Duodenal mucosa (tissue), 2 donors: ENCODE measurements around the gene IFIT3.
"Not testable (repeated sequence)": the region's sequence is repeated elsewhere in the genome, so short reads cannot be mapped to it uniquely, and the experiment has no call there.

Experiments used
- H3K27ac ChIP-seq: one replicate; pipeline ENCODE4 v1.7.0; 2013; ENCODE audit warnings: low read depth, low read length
- H3K27me3 ChIP-seq, 2 donors: one replicate each; pipeline ENCODE4 v1.7.0; 2013; ENCODE audit warnings: low read length in 2 of 2, control low read depth in 1 of 2; ENCODE audit not compliant: insufficient read depth in 2 of 2, control insufficient read depth in 1 of 2
- H3K36me3 ChIP-seq, 2 donors: one replicate each; pipeline ENCODE4 v1.7.0; 2013; ENCODE audit warnings: low read length in 2 of 2, control low read depth in 1 of 2; ENCODE audit not compliant: insufficient read depth in 2 of 2, control insufficient read depth in 1 of 2
- H3K4me1 ChIP-seq, 2 donors: one replicate each; pipeline ENCODE4 v1.7.0; 2013; ENCODE audit warnings: low read length in 2 of 2, control low read depth in 1 of 2; ENCODE audit not compliant: insufficient read depth in 2 of 2, control insufficient read depth in 1 of 2
- H3K4me3 ChIP-seq, 2 donors: one replicate each; pipeline ENCODE4 v1.7.0; 2013; ENCODE audit warnings: low read length in 2 of 2, low read depth in 1 of 2
- H3K9ac ChIP-seq, 2 donors: one replicate each; pipeline ENCODE4 v1.7.0; 2013; ENCODE audit warnings: low read length in 2 of 2, low read depth in 1 of 2
- H3K9me3 ChIP-seq, 2 donors: one replicate each; pipeline ENCODE4 v1.7.0; 2013; ENCODE audit warnings: low read length in 2 of 2, control low read depth in 1 of 2; ENCODE audit not compliant: control insufficient read depth in 1 of 2

IFIT3 gene

DNA sequence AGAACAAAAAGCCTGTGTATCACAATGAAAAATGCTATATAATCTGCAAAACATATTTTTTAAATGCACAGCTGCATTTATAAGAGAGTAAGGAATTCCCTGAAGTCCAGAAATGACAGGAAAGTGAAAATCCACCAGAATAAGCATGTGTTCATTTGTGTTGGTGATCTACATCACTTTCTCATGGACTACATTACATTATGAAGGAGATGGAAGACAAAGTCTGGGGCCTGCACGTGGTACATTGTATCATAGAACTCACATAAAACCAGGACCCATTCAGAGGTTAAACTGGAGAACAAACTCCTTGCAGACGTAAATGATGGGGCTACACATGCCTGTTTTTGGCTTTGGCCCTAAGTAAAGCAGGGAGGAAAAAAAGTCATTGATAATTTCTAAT, 16.4 kb downstream of the IFIT3 start:
- H3K9ac ChIP-seq: no peak overlapping the region
- no peak overlapping the region for H3K4me3 ChIP-seq
- H3K27me3 ChIP-seq: no peaks in the 10 kb centered on the region
- H3K9me3 ChIP-seq: no peaks in the 10 kb centered on the region
- peaks cover 28 to 41% of the 10 kb centered on the region in 2 donors for H3K4me1 ChIP-seq
- no peak overlapping the region for H3K27ac ChIP-seq
- H3K36me3 ChIP-seq: peaks cover 0 to 7% of the 10 kb centered on the region in 2 donors

DNA sequence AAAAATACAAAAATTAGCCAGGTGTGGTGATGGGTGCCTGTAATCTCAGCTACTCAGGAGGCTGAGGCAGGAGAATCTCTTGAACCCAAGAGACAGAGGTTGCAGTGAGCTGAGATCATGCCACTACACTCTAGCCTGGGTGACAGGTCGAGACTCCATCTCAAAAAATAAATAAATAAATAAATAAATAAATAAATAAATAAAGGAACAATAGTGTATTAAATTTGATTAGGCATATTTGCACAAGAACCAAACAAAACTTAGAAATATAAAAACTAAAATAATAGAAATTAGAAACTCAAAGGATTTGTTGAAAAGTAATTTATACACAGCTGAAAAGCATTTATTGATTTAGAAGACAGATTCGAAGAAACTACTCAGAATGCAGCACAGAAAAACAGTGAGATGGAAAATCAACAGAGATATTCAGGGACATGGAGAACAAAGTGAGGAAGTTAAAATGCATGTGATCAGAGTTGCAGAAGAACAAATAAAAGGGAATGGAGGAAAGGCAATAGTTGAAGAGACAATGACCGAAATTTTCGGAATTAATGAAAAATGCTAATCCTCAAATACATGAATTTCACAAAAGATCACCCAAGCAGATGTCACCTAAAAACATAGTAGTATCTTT, 17.7 kb downstream of the IFIT3 start:
- H3K27me3 ChIP-seq: no peaks in the 10 kb centered on the region

DNA sequence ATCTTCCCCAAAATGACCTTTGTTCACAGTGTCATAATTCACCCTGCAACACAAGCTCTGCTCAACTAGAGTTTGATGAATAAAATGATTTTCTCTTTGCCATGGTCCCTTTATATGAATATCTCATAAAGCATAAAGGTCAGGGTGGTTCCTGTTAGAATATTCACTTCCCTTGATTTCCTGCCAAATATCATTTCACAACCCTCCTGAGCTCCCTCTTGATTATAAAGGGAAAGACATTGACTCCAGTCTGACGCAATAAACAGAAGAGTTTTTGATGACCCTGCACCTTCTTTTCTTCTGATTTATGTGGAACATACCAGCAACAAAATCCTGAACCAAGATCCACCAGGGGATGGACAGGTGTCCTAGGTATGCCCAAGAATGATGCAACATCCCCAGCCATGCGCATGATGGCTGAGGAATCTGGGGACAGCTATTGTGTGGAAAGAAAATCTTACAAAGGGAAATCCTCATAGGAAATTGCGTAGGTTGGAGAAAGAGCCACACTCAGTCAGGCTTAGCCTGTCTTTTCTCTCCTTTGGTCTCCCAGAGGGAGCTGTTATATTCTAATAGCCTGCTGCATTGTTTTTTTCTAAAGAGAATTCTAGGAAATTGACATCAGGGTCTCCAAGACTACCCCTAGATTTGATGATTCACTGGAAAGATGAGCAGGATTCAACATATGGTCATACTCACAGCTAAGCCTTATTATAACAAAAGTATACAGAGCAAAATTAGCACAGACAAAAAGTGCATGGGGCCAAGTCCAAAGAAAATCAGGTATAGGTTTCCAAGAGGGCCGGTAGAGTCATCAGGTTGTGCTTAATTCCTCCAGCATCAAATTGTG, 18.8 kb downstream of the IFIT3 start:
- no peak overlapping the region for H3K27ac ChIP-seq
- peaks cover 31 to 36% of the 10 kb centered on the region in 2 donors for H3K4me1 ChIP-seq
- H3K4me3 ChIP-seq: no peak overlapping the region
- H3K27me3 ChIP-seq: no peaks in the 10 kb centered on the region
- H3K9me3 ChIP-seq: no peaks in the 10 kb centered on the region
- no peaks in the 10 kb centered on the region for H3K36me3 ChIP-seq
- no peak overlapping the region for H3K9ac ChIP-seq

More for the DNA sequence above, 17.7 kb downstream of the IFIT3 start:
- H3K27ac ChIP-seq: no peak overlapping the region
- no peaks in the 10 kb centered on the region for H3K9me3 ChIP-seq
- H3K4me3 ChIP-seq: no peak overlapping the region
- no peak overlapping the region for H3K9ac ChIP-seq
- H3K36me3 ChIP-seq: no peaks in the 10 kb centered on the region
- H3K4me1 ChIP-seq: peaks cover 32 to 38% of the 10 kb centered on the region in 2 donors

DNA sequence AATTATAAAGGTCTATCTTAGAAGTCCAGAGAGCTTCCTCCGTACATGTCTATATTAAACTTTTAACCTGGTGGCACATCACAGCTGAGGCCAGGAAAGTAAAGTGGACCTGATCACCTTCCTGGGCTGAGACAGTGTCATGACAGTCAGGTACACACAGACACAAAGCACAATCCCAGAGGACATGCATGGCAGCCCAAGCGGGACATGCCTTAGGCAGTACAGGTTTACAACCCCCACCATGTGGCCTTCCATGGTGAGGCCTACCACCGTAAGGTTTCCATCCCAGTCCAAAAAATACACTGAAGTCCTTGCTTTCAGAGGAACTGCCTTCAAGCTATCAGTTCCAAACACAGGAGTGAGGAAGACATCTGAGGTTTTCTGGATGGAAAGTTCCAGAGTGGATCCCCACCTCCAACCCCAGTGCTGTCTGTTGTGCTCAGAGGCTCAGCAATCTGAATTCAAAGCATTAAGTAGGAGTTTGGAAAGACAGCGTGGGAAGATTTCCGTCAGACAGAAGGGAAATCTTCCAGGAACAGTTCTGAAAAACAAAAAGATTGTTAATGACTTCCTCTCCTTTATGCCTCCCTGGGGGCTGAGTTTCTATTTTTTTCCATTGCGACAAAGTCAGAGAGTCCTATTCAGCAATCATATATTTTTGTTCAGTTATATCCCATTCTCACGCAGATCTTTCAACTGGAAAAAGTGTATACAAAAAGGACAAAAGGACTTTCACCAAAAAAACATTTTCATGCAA, 20.1 kb downstream of the IFIT3 start:
- Histone ChIP-seq H3K36me3 (no peaks in the 10 kb centered on the region), H3K9me3 (no peaks in the 10 kb centered on the region), H3K27me3 (no peaks in the 10 kb centered on the region), H3K27ac (peak overlapping the region; percentile 39), H3K4me3 (no peak overlapping the region), H3K4me1 (peaks cover 42 to 44% of the 10 kb centered on the region in 2 donors), H3K9ac (no peak overlapping the region)

DNA sequence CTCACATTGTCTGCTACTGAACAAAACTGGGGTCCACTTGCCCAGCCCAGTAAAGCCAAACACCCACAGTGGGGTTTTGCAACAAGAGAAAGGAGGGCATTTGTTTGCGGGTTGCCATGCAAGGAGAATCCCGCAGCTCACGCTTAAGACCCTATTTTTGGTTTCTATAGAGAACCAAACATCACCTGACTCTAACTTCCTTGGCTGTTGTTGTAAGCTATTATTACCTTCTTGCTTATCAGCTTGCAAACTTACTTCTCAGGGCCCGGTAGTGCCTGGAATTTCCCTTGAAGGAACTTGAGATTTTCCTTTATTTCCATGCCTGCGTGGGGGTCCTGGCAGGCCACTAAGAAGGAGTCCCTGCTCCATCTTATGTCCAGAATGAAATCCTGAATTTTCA, 20.7 kb downstream of the IFIT3 start:
- Histone ChIP-seq H3K27ac (no peak overlapping the region), H3K9ac (no peak overlapping the region), H3K36me3 (no peaks in the 10 kb centered on the region), H3K9me3 (no peaks in the 10 kb centered on the region), H3K4me1 (peaks cover 42 to 44% of the 10 kb centered on the region in 2 donors), H3K4me3 (no peak overlapping the region), H3K27me3 (no peaks in the 10 kb centered on the region)

DNA sequence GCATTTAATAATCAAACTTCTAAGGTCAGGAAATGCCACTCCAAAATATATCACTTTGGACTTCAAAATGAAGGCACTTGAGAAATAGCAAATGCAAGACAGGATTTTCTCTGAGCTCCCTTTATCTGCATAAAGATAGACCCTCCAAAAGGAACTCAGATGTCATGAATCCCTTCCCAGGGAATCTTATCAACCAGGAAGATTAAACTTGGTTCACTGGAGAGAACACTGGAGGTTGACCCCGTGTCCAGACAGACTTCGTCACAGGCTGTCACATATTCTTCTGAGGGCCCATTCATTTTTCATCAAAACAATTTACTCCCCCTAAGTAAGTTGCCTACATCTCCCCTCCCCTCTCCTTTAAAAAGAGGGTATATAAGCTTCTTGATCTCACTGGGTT, 21.2 kb downstream of the IFIT3 start:
- H3K27ac ChIP-seq: no peak overlapping the region
- H3K4me1 ChIP-seq: peaks cover 42 to 44% of the 10 kb centered on the region in 2 donors
- no peaks in the 10 kb centered on the region for H3K36me3 ChIP-seq

DNA sequence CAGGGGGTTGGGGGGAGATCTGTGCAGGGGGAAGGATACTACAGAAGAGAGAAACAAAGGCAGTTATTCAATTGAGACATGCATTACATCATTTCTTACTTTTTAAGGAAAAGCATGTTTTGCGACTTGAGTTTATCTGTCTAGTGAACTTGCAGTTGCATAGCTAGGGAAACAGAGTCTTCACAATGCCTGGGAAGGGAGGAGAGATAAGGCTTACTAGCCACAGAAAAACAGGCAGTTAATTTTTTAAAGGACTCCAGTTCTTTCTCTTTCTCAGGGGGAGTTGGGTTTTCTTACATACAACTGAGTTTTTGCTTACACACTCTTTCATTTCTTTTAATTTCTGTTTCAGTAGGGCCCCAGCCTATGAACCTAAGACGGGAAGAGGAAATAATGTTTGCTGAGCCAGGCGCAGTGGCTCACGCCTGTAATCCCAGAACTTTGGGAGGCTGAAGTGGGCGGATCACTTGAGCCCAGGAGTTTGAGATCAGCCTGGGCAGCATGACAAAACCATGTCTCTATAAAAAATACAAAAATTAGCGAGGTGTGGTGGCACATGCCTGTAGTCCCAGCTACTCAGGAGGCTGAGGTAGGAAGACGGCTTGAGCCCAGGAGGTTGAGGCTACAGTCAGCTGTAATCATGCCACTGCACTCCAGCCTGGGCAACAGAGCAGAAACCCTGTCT, 23.0 kb downstream of the IFIT3 start:
- not testable (repeated sequence) for H3K36me3 ChIP-seq, H3K9me3 ChIP-seq, H3K27me3 ChIP-seq
- peaks cover 42% of the 10 kb centered on the region in 2 donors for H3K4me1 ChIP-seq
- peak overlapping the region; percentile 2 to 39 for H3K9ac ChIP-seq
- H3K4me3 ChIP-seq: peak overlapping the region in 1 of 2 donors; percentile 40
- H3K27ac ChIP-seq: peak overlapping the region; percentile 67

More for the DNA sequence above, 21.2 kb downstream of the IFIT3 start:
- Histone ChIP-seq H3K9ac (no peak overlapping the region), H3K27me3 (no peaks in the 10 kb centered on the region), H3K9me3 (no peaks in the 10 kb centered on the region), H3K4me3 (no peak overlapping the region)

DNA sequence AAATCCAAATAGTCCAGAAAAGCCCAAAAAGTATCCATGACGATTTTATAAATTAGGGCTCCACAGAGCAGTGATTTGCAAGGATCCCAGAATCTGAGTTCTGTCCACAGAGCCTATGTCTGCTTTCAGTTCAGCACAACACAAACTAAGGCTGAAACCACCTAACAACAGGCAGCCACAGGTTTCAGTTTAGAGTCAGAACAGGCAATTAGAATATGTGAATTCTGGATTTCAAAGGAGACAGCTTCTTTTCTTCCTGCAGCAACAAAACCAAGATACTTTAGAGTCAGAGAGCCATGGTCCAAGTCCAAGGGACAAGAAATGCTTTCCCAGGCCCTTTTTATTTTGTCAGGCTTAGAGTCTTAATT, 23.6 kb downstream of the IFIT3 start:
- Histone ChIP-seq H3K27ac (peak overlapping the region; percentile 67), H3K36me3 (no peaks in the 10 kb centered on the region), H3K4me3 (peak overlapping the region in 1 of 2 donors; percentile 40), H3K9me3 (no peaks in the 10 kb centered on the region), H3K4me1 (peaks cover 35 to 39% of the 10 kb centered on the region in 2 donors), H3K27me3 (no peaks in the 10 kb centered on the region), H3K9ac (peak overlapping the region; percentile 2 to 39)

DNA sequence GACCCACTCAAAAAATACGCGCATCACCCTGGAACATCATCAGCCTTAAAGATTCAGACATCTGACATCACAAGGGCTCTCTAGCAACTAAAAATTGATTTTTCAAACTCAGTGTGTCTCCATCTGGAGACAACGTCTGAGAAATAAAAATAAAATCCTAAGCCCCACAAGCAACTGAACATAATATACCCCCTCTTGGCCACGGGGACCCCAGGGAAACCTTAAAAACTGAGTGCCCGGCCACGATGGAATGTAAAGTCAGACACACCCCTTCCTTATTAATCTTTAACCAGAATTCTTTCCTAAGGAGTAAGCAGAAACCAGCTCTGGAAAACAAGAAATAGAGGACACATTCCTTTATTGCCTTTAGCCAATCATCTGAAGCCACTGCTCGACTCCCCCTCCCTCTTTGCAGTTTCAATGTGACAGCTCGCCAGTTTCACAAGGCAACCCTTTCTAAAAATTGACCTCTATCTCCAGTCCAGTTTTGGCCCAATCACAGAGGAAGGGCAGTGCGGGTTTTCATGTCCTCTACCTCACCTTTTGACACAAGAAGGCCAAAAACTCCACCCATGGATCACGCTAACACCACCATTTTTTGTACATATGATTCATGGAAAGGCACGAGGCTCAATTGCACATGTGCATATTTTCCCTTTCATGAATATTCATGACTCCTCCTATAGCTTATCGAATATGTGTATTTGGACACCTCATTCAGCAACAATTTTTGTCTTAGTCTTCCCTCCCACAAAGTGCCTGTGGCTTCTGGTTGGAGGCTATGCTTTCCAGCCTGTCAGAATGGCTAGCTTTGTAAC, 24.2 kb downstream of the IFIT3 start:
- H3K27me3 ChIP-seq: no peaks in the 10 kb centered on the region
- H3K27ac ChIP-seq: peak overlapping the region; percentile 67
- peak overlapping the region; percentile 40 to 42 for H3K4me3 ChIP-seq

More for the DNA sequence above, 24.2 kb downstream of the IFIT3 start:
- no peaks in the 10 kb centered on the region for H3K9me3 ChIP-seq
- H3K9ac ChIP-seq: peak overlapping the region in 1 of 2 donors; percentile 39
- H3K4me1 ChIP-seq: peaks cover 29 to 33% of the 10 kb centered on the region in 2 donors
- no peaks in the 10 kb centered on the region for H3K36me3 ChIP-seq
